HG03039 (cell line): Measurements from ENCODE around the gene ATP6V1D.
"Not testable (repeated sequence)": the region's sequence is repeated elsewhere in the genome, so short reads cannot be mapped to it uniquely, and the experiment has no call there.

ENCODE experiments used
- ATAC-seq: cut with Tn5 transposase; IDR thresholded peaks from one replicate; pipeline ENCODE4 v1.9.1; 2021; ENCODE audit warnings: mild to moderate bottlenecking, moderate library complexity; ENCODE audit not compliant: unreplicated experiment

ATP6V1D gene

GRCh38 chr14:67359775-67360469 is at the start of gene ATP6V1D, which contains the start of gene EIF2S1:
TSS of gene ATP6V1D (minus strand) at chr14:67359804. CDS start at chr14:67359698, 106 bp downstream.
TSS of gene EIF2S1 (plus strand) at chr14:67360328. CDS start at chr14:67364768, 4,440 bp downstream.
- ATAC-seq: peak; percentile 87

- not testable (repeated sequence) for ATAC-seq
Observed at GRCh38 chr14:67408122-67408801, 48.7 kb upstream of the ATP6V1D start.

GRCh38 chr14:67405771-67406170 is 46.2 kb upstream of the ATP6V1D start:
- ATAC-seq: no peak

GRCh38 chr14:67400434-67400833 is 40.8 kb upstream of the ATP6V1D start:
- no peak for ATAC-seq

GRCh38 chr14:67397536-67397935 is 37.9 kb upstream of the ATP6V1D start:
- no peak for ATAC-seq

- no peak for ATAC-seq
Observed at GRCh38 chr14:67396381-67396970, 36.9 kb upstream of the ATP6V1D start.

- no peak for ATAC-seq
Observed at GRCh38 chr14:67395876-67396189, 36.2 kb upstream of the ATP6V1D start.

- no peak for ATAC-seq
Observed at GRCh38 chr14:67395086-67395875, 35.7 kb upstream of the ATP6V1D start.

GRCh38 chr14:67393689-67394088 is 34.1 kb upstream of the ATP6V1D start:
- ATAC-seq: no peak

- ATAC-seq: no peak
Observed at GRCh38 chr14:67392800-67393199, 33.2 kb upstream of the ATP6V1D start.

GRCh38 chr14:67392123-67392522 is 32.5 kb upstream of the ATP6V1D start:
- no peak for ATAC-seq

- ATAC-seq: no peak
Observed at GRCh38 chr14:67391268-67391667, 31.7 kb upstream of the ATP6V1D start.

GRCh38 chr14:67389811-67390534 is 30.4 kb upstream of the ATP6V1D start:
- ATAC-seq: no peak

- no peak for ATAC-seq
Observed at GRCh38 chr14:67389275-67389674, 29.7 kb upstream of the ATP6V1D start.

- no peak for ATAC-seq
Observed at GRCh38 chr14:67387195-67387594, 27.6 kb upstream of the ATP6V1D start.

- ATAC-seq: no peak
Observed at GRCh38 chr14:67385618-67386017, 26.0 kb upstream of the ATP6V1D start.

GRCh38 chr14:67385120-67385519 is 25.5 kb upstream of the ATP6V1D start:
- no peak for ATAC-seq

- ATAC-seq: no peak
Observed at GRCh38 chr14:67377916-67378315, 18.3 kb upstream of the ATP6V1D start.

GRCh38 chr14:67373347-67373746 is 13.7 kb upstream of the ATP6V1D start:
- ATAC-seq: no peak

- ATAC-seq: no peak
Observed at GRCh38 chr14:67372833-67373232, 13.2 kb upstream of the ATP6V1D start.
